Stimulated activated CD4-positive, alpha-beta T cell treated with anti-CD3 and anti-CD28 coated beads, Interleukin-4, amount 100 ng/mL, for 24 hours (primary cell): Measurements from ENCODE around the gene LCN10.
"Not testable (repeated sequence)": the region's sequence is repeated elsewhere in the genome, so short reads cannot be mapped to it uniquely, and the experiment has no call there.

Experiments
- DNase-seq: peaks from one replicate; pipeline ENCODE4 v3.0.0-alpha.2; 2020

The LCN10 gene

DNA sequence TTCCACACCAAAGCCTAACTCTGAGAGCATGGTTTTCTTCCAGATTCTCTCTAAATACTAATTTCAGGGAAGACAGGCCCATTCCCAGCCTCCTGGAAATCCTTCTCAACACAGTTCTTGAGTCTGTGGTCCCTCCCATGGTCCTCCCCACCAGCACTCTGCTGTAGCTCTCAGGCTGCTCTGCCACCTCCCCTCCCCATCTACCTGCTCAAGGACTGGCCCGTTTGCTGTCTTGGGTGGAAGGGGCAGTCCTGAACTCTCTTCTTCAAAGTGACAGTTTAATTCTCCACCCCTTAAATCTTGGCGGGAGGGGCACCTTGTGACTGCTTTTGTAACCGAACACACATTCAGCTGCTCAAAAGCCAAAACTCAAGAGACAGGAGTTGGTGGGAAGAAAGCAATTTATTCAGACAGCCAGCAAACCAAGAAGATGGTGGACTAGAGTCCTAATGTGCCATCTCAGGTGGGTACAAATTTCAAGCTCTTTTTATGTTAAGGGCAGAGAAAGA, 29.2 kb upstream of the LCN10 start:
- no peak for DNase-seq

GRCh38 chr9:136769710-136770191, 27.0 kb upstream of the LCN10 start:
- DNase-seq = peak; percentile 57

DNA sequence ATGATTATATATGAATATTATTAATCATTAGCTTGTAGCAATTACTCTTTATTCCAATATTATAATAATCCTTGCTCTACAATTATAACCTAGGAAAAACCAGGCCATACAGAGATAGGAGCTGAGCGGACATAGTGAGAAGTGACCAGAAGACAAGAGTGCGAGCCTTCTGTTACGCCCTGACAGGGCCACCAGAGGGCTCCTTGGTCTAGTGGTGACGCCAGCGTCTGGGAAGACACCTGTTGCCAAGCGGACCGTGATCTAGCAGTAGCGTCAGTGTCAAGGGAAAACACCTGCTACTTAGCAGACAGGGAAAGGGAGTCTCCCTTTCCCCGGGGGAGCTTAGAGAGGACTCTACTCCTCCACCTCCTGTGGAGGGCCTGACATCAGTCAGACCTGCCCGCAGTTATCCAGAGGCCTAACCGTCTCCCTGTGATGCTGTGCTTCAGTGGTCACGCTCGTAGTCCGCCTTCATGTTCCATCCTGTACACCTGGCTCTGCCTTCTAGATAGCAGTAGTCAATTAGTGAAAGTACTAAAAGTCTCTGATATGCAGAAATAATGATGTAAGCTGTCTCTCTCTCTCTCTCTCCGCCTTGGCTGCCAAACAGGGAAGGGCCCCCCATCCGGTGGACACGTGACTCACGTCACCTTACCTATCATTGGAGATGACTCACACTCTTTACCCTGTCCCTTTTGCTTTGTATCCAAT, 23.8 kb upstream of the LCN10 start:
- peak; percentile 58 for DNase-seq

DNA sequence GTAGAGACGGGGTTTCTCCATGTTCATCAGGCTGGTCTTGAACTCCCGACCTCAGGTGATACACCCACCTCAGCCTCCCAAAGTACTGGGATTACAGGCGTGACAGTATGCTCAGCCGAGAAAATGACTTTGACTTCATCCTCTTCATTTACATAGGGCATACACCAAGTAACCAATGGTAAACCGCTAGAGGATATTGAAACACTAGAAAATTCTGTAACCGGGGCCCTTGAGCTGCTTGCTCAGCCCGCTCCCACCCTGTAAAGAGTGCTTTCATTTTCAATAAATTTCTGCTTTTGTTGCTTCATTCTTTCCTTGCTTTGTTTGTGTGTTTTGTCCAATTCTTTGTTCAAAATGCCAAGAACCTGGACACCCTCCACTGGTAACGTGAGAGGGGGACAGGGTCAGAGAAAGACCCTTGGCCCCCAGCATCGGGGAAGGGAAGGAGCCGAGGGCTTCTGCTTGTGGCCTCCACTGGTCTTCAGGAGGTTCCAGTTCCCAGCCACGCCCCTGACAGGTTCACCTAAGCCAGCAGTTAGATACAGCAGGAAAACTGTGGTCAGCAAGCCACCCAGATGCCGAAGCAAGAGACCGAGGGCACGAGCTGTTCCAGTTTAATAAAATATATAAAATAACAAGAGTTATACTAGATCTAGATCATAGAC, 23.1 kb upstream of the LCN10 start:
- DNase-seq = not testable (repeated sequence)

DNA sequence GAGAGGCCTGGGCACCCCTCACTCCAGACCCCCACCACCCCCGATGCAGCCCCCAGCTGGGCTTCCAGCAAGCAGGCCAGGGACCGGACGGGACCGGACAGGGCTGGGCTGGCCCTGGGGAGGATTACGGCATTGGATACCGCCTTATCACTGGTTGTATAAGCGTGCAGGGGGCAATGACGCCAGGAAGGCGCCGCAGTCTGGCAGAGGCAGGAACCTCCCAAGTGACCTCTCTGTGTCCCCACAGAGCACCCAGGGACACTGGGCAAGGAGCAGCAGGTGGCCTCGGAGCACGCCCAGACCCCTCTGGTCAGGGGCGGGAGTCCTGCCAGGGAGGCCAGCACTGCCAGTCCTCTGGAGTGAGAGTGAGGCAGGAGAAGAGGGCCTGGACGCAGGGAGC, 22.3 kb upstream of the LCN10 start:
- no peak for DNase-seq

DNA sequence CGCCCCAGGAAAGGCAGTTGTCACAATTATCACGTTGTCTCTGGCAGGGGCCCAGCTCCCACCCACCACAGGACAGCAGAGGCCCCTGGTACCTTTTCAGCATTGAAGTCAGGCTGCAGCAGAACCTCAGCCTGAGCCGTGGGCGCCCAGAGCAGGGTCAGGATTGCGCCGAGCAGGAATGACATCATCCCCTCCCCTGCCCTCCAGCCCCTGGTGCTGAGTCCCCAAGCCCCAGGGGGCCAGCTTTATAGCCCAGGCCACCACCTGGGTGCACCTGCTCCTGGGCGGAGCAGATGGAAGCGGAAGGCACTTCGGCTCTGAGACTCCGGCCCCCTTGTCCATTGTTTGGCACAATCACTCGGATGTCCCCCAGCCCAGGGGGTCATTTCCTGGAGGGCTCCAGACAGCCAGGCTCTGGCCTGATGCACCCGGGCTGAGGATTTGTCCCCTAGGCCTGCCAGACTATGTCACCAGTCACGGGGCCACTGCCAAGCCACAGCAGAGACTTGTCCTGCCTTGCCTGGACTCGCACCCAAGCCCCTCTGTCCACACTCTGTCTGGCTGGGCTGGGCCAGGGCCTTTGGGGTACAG, 21.7 kb upstream of the LCN10 start, which contains the start of gene LCN15:
TSS of gene LCN15 (minus strand) at position 218 of the 591 bp plus-strand sequence. CDS start at position 188, 30 bp downstream.
- no peak for DNase-seq

- DNase-seq = no peak
These were observed 20.9 kb upstream of the LCN10 start for GRCh38 chr9:136763649-136764035.

GRCh38 chr9:136762915-136763648, 20.3 kb upstream of the LCN10 start:
- DNase-seq = peak; percentile 45

DNA sequence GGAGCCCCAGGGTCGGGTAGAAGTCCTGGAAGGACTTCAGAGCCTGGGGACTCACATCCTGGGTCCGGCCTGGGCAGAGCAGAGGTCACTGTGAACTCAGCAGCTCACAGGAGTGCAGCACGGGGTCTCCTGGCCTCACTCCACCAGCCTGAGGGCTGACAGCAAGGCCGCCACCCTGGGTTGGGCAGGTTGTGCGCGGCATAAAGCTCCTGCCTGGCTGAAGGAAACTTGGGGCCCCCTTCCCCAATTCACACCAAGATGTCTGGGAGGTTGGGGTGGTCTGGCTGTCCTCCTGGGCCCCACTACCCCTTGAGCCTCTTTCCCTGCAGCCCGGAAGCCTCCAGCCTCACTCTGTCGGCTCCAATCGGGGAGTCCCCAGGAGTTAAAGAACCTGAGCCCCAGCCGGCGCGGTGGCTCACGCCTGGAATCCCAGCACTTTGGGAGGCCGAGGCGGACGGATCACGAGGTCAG, 19.5 kb upstream of the LCN10 start:
- DNase-seq = no peak

GRCh38 chr9:136761545-136761981, 18.8 kb upstream of the LCN10 start:
- DNase-seq = no peak

- not testable (repeated sequence) for DNase-seq
These were observed 18.2 kb upstream of the LCN10 start for GRCh38 chr9:136760834-136761544.

DNA sequence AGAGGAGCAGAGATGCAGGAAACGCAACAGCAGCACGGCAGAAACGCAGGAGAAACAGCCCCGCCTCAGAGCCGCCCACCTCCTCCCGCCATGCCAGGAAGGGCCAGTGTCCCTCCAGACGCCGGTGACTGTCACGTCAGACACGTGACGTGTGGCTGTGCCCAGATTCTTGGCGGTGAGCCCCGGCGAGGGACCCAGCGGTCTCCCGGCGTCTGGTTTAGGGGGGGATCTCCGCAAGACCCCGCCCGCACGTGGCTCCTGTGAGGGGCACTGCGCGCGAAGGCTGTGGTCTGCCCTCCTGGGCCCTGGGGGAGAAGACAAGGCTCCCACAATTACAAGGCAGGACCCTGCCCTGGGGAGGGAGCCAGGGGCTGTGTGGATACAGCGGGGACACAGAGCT, 17.7 kb upstream of the LCN10 start:
- no peak for DNase-seq

- no peak for DNase-seq
These were observed 16.9 kb upstream of the LCN10 start for GRCh38 chr9:136759436-136760325.

DNA sequence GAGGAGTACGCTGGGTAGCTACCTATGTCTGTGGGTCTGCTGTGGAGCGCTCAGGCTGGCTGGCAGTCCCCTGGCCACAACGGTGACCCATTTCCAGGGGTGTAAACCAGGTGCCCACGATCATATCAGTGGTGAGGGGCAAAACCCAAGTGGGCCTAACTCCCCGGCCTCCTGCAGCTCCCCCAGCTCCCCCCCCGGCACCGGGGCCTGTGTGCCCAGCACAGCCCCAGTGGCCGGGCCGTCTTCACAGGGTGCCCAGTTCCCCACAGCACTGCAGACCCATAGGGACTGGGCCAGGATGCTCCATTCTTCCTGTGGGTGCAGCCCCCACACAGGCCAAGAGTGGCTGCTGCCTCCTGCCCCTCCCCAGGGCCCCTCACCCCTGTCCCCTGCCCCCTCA, 16.3 kb upstream of the LCN10 start:
- no peak for DNase-seq

DNA sequence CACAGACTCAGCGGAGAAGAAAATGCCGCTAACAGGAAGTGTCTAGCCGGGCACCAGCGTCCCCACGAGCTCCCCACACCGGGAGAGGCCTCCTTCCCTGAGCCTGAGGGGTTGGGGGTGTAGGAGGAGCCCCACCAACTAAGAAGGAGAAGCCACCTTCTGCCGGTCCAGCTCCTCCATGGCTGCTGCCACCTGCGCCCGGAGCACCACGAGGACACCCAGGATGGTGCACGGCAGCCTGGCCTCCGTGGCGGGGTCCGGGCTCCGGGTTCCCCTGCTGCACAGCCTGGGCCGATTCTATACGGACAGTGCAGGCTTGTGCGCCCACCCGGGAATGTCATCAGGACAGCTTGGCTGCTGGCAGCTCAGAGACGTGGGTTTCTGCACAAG, 15.0 kb upstream of the LCN10 start:
- DNase-seq = no peak

GRCh38 chr9:136757328-136757727, 14.6 kb upstream of the LCN10 start:
- no peak for DNase-seq

GRCh38 chr9:136756836-136757235, 14.1 kb upstream of the LCN10 start:
- DNase-seq = no peak

- DNase-seq = no peak
These were observed 13.3 kb upstream of the LCN10 start for GRCh38 chr9:136756134-136756438.

GRCh38 chr9:136755302-136756133, 12.8 kb upstream of the LCN10 start:
- not testable (repeated sequence) for DNase-seq

- no peak for DNase-seq
These were observed 12.0 kb upstream of the LCN10 start for GRCh38 chr9:136754626-136755301.
